H1 (cell line): Measurements from ENCODE around the gene NAGS. TPM values are rescaled to one million over a fixed set of nuclear protein-coding genes. Genes with fewer than 3 reads are reported as not detected.

Experiments
- CTCF ChIA-PET: fragments of 300-600 bp; sonication (Branson Sonifier 250); formaldehyde crosslinking; loops from one replicate; lab custom pipeline; 2021; ENCODE audit not compliant: partially characterized antibody; lab: Charles Lee
- POLR2A ChIA-PET: fragments of 300-600 bp; sonication (Branson Sonifier 250); formaldehyde crosslinking; loops from one replicate; lab custom pipeline; 2021; ENCODE audit warnings: inconsistent platforms; ENCODE audit not compliant: partially characterized antibody; lab: Charles Lee
- DNase-seq, 2 experiments: peaks; one replicate each; pipeline versions ENCODE4 v3.0.0 to v3.0.0-alpha.2; 2010 to 2022; ENCODE audit warnings: low spot score in 2 of 2, low read depth in 1 of 2, mixed read lengths in 1 of 2
- FAIRE-seq: peaks from 2 replicates; lab custom pipeline; 2011; peaks lifted over from hg19 to GRCh38; lab: Jason Lieb, UNC
- H2AFZ ChIP-seq: 2 replicates; pipeline ENCODE4 v1.8.1; 2012; ENCODE audit warnings: low read length, inconsistent platforms
- H2AK5ac ChIP-seq: 2 replicates; pipeline ENCODE4 v1.6.1; 2013; ENCODE audit warnings: low read depth, low read length
- H2BK120ac ChIP-seq: replicated peaks from 2 replicates; pipeline ENCODE3; 2013; ENCODE audit warnings: low read depth, low read length, inconsistent platforms
- H2BK12ac ChIP-seq: 2 replicates; pipeline ENCODE4 v1.6.1; 2013; ENCODE audit warnings: low read depth, low read length
- H2BK15ac ChIP-seq: 2 replicates; pipeline ENCODE4 v1.6.1; 2013; ENCODE audit warnings: low read length
- H2BK20ac ChIP-seq: 2 replicates; pipeline ENCODE4 v1.6.1; 2013; ENCODE audit warnings: low read length
- H2BK5ac ChIP-seq: 2 replicates; pipeline ENCODE4 v1.6.1; 2013; ENCODE audit warnings: low read depth, low read length
- H3K14ac ChIP-seq: 2 replicates; pipeline ENCODE4 v1.6.1; 2013; ENCODE audit warnings: inconsistent platforms; ENCODE audit not compliant: insufficient read length
- H3K18ac ChIP-seq: 2 replicates; pipeline ENCODE4 v1.6.1; 2013; ENCODE audit warnings: low read length; ENCODE audit errors: extremely low read depth
- H3K23ac ChIP-seq: 2 replicates; pipeline ENCODE4 v1.6.1; 2013; ENCODE audit warnings: inconsistent platforms; ENCODE audit not compliant: insufficient read length
- H3K23me2 ChIP-seq: 2 replicates; pipeline ENCODE4 v1.6.1; 2013; ENCODE audit warnings: low read depth, low read length
- H3K27ac ChIP-seq: 2 replicates; pipeline ENCODE4 v1.6.1; 2011; ENCODE audit warnings: low read depth, low read length, inconsistent platforms
- H3K27me3 ChIP-seq, 4 experiments: replicated peaks in 1 of 4; 1 replicate in 1 of 4; 2 replicates in 3 of 4; pipeline versions ENCODE4 v1.6.1 to v1.8.1; 2011 to 2013; ENCODE audit warnings: low read length in 3 of 4, mild to moderate bottlenecking in 3 of 4, inconsistent platforms in 2 of 4, mixed read lengths in 2 of 4, moderate library complexity in 1 of 4; ENCODE audit not compliant: control insufficient read depth in 3 of 4, insufficient read depth in 3 of 4; ENCODE audit errors: extremely low read depth in 1 of 4
- H3K36me3 ChIP-seq, 4 experiments: 2 replicates each; pipeline versions ENCODE4 v1.6.1 to v1.8.1; 2011 to 2013; ENCODE audit warnings: mild to moderate bottlenecking in 4 of 4, low read length in 3 of 4, moderate library complexity in 2 of 4, control low read depth in 1 of 4, inconsistent platforms in 1 of 4; ENCODE audit not compliant: insufficient read depth in 4 of 4, control insufficient read depth in 2 of 4
- H3K4ac ChIP-seq: replicated peaks from 2 replicates; pipeline ENCODE3; 2013; ENCODE audit warnings: low read length, low read depth, mixed read lengths, inconsistent platforms; ENCODE audit not compliant: insufficient read length
- H3K4me1 ChIP-seq, 4 experiments: replicated peaks in 1 of 4; 1 replicate in 1 of 4; 2 replicates in 3 of 4; pipeline versions ENCODE4 v1.6.1 to v1.8.1; 2011 to 2013; ENCODE audit warnings: low read length in 3 of 4, inconsistent platforms in 2 of 4, mixed read lengths in 1 of 4; ENCODE audit not compliant: insufficient read depth in 4 of 4, control insufficient read depth in 3 of 4
- H3K4me2 ChIP-seq, 2 experiments: 2 replicates each; pipeline versions ENCODE4 v1.6.1 to v1.8.1; 2011 to 2013; ENCODE audit warnings: low read depth in 2 of 2, low read length in 2 of 2, control low read depth in 1 of 2, inconsistent platforms in 1 of 2, mild to moderate bottlenecking in 1 of 2; ENCODE audit not compliant: insufficient read depth in 1 of 2
- H3K4me3 ChIP-seq, 4 experiments: fragments of 200-600, 300-600 bp in 1 of 4; sonication (generic), shearing (Covaris generic), sonication (Bioruptor Twin) in 1 of 4; 2 replicates each; pipeline versions ENCODE4 v1.5.1 to v1.8.1; 2011 to 2016; ENCODE audit warnings: low read length in 4 of 4, low read depth in 3 of 4, control low read depth in 2 of 4, inconsistent platforms in 2 of 4, mild to moderate bottlenecking in 2 of 4, mixed read lengths in 1 of 4, moderate library complexity in 1 of 4; ENCODE audit not compliant: insufficient read depth in 2 of 4; ENCODE audit errors: extremely low read depth in 1 of 4
- H3K56ac ChIP-seq: replicated peaks from 2 replicates; pipeline ENCODE3; 2013; ENCODE audit warnings: low read depth, mild to moderate bottlenecking, mixed read lengths, low read length, inconsistent platforms; ENCODE audit not compliant: insufficient read length
- H3K79me1 ChIP-seq: 2 replicates; pipeline ENCODE4 v1.6.1; 2013; ENCODE audit warnings: low read depth, low read length, control low read depth
- H3K79me2 ChIP-seq, 2 experiments: 2 replicates each; pipeline versions ENCODE4 v1.6.1 to v1.8.1; 2012 to 2013; ENCODE audit warnings: low read length in 2 of 2, mild to moderate bottlenecking in 2 of 2, inconsistent platforms in 1 of 2; ENCODE audit not compliant: insufficient read depth in 2 of 2, control insufficient read depth in 1 of 2
- H3K9ac ChIP-seq, 4 experiments: replicated peaks in 1 of 4; 1 replicate in 1 of 4; 2 replicates in 3 of 4; pipeline versions ENCODE4 v1.6.1 to v1.8.1; 2011 to 2013; ENCODE audit warnings: low read depth in 3 of 4, low read length in 3 of 4, control low read depth in 2 of 4, mild to moderate bottlenecking in 2 of 4, moderate library complexity in 2 of 4, inconsistent platforms in 1 of 4; ENCODE audit errors: extremely low read depth in 1 of 4
- H3K9me3 ChIP-seq, 2 experiments: 2 replicates each; pipeline versions ENCODE4 v1.6.1 to v1.8.1; 2012 to 2013; ENCODE audit warnings: mild to moderate bottlenecking in 2 of 2, moderate library complexity in 2 of 2, control low read depth in 1 of 2, inconsistent platforms in 1 of 2, low read depth in 1 of 2, low read length in 1 of 2, mixed read lengths in 1 of 2; ENCODE audit not compliant: insufficient read depth in 2 of 2
- H4K20me1 ChIP-seq, 2 experiments: replicated peaks in 1 of 2; 2 replicates each; pipeline versions ENCODE3 to v1.8.1; 2011 to 2013; ENCODE audit warnings: inconsistent platforms in 2 of 2, low read length in 2 of 2, mild to moderate bottlenecking in 1 of 2; ENCODE audit not compliant: insufficient read depth in 2 of 2, control insufficient read depth in 1 of 2
- H4K5ac ChIP-seq: 2 replicates; pipeline ENCODE4 v1.6.1; 2013; ENCODE audit warnings: low read length, low read depth, mixed read lengths, inconsistent platforms; ENCODE audit not compliant: insufficient read length
- H4K8ac ChIP-seq: 2 replicates; pipeline ENCODE4 v1.8.0; 2013; ENCODE audit warnings: mild to moderate bottlenecking, moderate library complexity, low read length, inconsistent platforms; ENCODE audit not compliant: insufficient read depth; ENCODE audit errors: extremely low read depth
- H4K91ac ChIP-seq: replicated peaks from 2 replicates; pipeline ENCODE3; 2013; ENCODE audit warnings: low read length, mixed read lengths, inconsistent platforms; ENCODE audit not compliant: insufficient read length
- BACH1 ChIP-seq: IDR thresholded peaks from 2 replicates; pipeline ENCODE4 v1.6.1; 2012; ENCODE audit warnings: low read length, improper control_type of control experiment
- SP1 ChIP-seq: IDR thresholded peaks from 2 replicates; pipeline ENCODE4 v1.6.1; 2011; ENCODE audit warnings: low read depth, low read length
- WGBS, 2 experiments: shearing (Covaris generic) in 1 of 2; methylation state at CpG; one replicate each; pipeline versions ENCODE4 v1.1.6 to v1.1.7; 2013 to 2015; ENCODE audit warnings: low lambda C conversion rate in 2 of 2, mixed read lengths in 2 of 2, inconsistent platforms in 1 of 2, low coverage in 1 of 2, missing lambda C conversion rate in 1 of 2; ENCODE audit not compliant: insufficient replicate concordance in 2 of 2, insufficient coverage in 1 of 2, insufficient read length in 1 of 2; ENCODE audit errors: extremely low coverage in 1 of 2, missing lambda C conversion rate in 1 of 2; 5-methylcytosine and 5-hydroxymethylcytosine counted together
- polyA plus RNA-seq, 7 experiments: library from polyadenylated mRNA; depleted of rRNA in 3 of 7; stranded (reverse) in 5 of 7; unstranded in 2 of 7; fragments of >200 nt in 5 of 7; fragments of 200-250 nt in 2 of 7; gene quantifications; 1 replicate in 5 of 7; 2 replicates in 1 of 7; 4 replicates in 1 of 7; pipeline versions ENCODE4 v1.2.1 to v1.2.3, GENCODE V29; 2011 to 2013; ENCODE audit warnings: missing spikeins in 2 of 7, mixed read lengths in 2 of 7
- total RNA-seq: library from RNA; stranded (reverse); fragmentation: NEBNext Ultra II Directional; extraction: Animal tissue kit (Norgen Biotek cat#: 25700); gene quantifications from 2 replicates; pipeline ENCODE4 v1.2.1, GENCODE V29; 2021

The NAGS gene
- total and polyA plus RNA-seq, 2 of the 8 experiments (the other 6 are each of a cell fraction or from before 2014, with no cell fraction given): 4.0 to 5.1 TPM

- no peak for FAIRE-seq
- H3K4me2 ChIP-seq: no peak overlapping the region; a peak in 1 of 4 replicates
- no peaks in the 10 kb centered on the region for H3K36me3 ChIP-seq
- H3K18ac ChIP-seq: no peak overlapping the region; the same call in 1 of the 2 replicates
- CTCF ChIA-PET: interaction anchor here (0.7 to 22.7 kb wide), 12 partner anchors 9 to 260 kb away, joined by 3 to 416 read pairs (median 4); partner anchors contain the start of genes NAGS and PPY
- 0 out of 2 replicates have a peak overlapping the region, but pooled peaks have one; percentile 5 for H2BK20ac ChIP-seq
- no peak overlapping the region for H4K8ac ChIP-seq
- peaks cover 0 to 4% (median 2%) of the 10 kb centered on the region in 4 experiments; a peak in 4 of 7 replicates for H3K4me1 ChIP-seq
- no peaks in the 10 kb centered on the region for H3K9me3 ChIP-seq
- H3K9ac ChIP-seq: no peak overlapping the region
- no peak overlapping the region for H2AFZ ChIP-seq
- no peak overlapping the region for H4K5ac ChIP-seq
- H3K27me3 ChIP-seq: peaks cover 0 to 4% (median 3%) of the 10 kb centered on the region in 4 experiments; a peak in 3 of 7 replicates
- no peak overlapping the region; the same call in 1 of the 2 replicates for H2BK5ac ChIP-seq
- 0 out of 2 replicates have a peak overlapping the region, but pooled peaks have one; percentile 21 for H2BK12ac ChIP-seq
- no peak overlapping the region for H3K56ac ChIP-seq
- H4K91ac ChIP-seq: no peak overlapping the region
- no peaks in the 10 kb centered on the region for H3K79me1 ChIP-seq
- 77% methylated on average over 12 of the region's 12 CpGs; no CpG with 5 or more reads in 1 of the 2 experiments for WGBS, 2 experiments
- no peaks in the 10 kb centered on the region for H4K20me1 ChIP-seq
- no peaks in the 10 kb centered on the region for H3K79me2 ChIP-seq
- no peak for DNase-seq
- no peak overlapping the region for H3K4ac ChIP-seq
- no peak overlapping the region for H3K27ac ChIP-seq
- H3K23me2 ChIP-seq: peaks cover 6% of the 10 kb centered on the region
- H3K23ac ChIP-seq: no peak overlapping the region
- no peak overlapping the region for H3K4me3 ChIP-seq
- no peak overlapping the region for H2BK15ac ChIP-seq
- H3K14ac ChIP-seq: no peak overlapping the region
- POLR2A ChIA-PET: interaction anchor here (0.7 to 1.3 kb wide), 6 partner anchors 9 to 208 kb away, joined by 3 to 5 read pairs (median 4); partner anchors contain the start of gene DUSP3
- TF ChIP-seq SP1 (peak; percentile 62; the same call in 1 of the 2 replicates), BACH1 (no peak)
- H2AK5ac ChIP-seq: no peak overlapping the region; the same call in 1 of the 2 replicates
- no peak overlapping the region for H2BK120ac ChIP-seq
Observed at GRCh38 chr17:43987131-43988021, 17.0 kb upstream of the NAGS start.
